Measurements from ENCODE around the gene ZSCAN32.

ZSCAN32 gene

DNA sequence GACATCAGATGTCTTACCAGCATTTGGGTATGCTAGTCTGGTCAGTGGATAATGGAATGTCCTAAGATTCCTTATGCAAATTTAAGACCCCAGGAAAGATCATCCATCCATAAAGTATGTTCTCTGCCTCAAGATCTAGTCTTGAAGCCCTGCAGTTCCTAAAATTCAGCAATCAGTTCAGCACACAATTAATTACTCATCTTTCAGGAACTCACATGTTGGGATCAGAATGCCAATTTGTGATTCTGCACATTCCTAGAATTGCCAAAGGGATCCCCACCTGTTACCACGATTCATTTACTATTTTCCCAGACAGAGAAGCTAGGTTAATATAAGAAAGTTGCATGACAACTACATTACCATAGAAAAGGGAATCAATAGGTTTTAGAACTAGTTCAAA lies 41.9 kb downstream of the ZSCAN32 start:
- H3K4me3 ChIP-seq (ENCODE audit: low read depth, low read length) = no peak overlapping the region

DNA sequence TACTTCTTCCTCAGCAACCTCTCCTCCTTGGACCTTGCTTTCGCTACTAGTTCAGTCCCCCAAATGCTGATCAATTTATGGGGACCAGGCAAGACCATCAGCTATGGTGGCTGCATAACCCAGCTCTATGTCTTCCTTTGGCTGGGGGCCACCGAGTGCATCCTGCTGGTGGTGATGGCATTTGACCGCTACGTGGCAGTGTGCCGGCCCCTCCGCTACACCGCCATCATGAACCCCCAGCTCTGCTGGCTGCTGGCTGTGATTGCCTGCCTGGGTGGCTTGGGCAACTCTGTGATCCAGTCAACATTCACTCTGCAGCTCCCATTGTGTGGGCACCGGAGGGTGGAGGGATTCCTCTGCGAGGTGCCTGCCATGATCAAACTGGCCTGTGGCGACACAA lies 44.7 kb downstream of the ZSCAN32 start:
- no peak overlapping the region for H3K4me3 ChIP-seq (ENCODE audit: low read depth, low read length)

DNA sequence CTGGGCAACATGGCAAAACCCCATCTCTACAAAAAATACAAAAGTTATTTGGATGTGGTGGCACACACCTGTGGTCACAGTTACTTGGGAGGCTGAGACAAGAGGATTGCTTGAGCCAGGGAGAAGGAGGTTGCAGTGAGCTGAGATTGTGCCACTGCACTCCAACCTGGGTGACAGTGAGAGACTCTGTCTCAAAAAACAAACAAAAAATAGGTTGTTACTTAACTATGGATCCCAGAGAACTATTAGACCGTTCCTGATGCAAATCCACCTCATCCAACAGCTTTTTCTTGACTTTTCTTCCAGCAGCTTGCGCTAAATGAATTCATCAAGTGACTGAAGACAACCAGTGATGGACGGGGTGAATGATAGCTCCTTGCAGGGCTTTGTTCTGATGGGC lies 45.2 kb downstream of the ZSCAN32 start, which contains the start of gene OR2C1:
Gene OR2C1, plus strand, starts transcription at position 301 of the 400 bp plus-strand sequence. Its CDS starts 52 bp downstream, at position 353.
- no peak within 1 kb of the TSS for H3K4me3 ChIP-seq (ENCODE audit: low read depth, low read length)

DNA sequence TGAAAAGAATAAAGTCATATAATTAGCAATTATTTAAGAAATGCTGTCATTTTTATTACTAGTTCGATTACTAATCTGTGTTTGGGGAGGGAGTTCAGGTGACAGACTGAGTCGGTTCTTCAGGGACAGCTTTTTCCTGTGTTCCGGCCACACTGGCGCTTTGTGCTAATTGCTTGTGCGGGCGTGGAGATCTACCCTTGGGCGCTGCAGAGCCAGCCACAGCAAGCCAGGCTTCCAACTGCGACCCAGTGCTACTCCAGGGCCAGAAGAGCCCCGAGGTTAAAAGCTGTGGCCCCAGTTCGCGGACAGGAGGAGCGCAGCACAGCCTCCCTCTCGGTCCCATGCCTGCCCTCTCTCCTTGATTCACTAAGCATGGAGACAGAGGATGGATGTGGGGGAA lies 51.6 kb downstream of the ZSCAN32 start:
- no peak overlapping the region for H3K4me3 ChIP-seq (ENCODE audit: low read depth, low read length)

DNA sequence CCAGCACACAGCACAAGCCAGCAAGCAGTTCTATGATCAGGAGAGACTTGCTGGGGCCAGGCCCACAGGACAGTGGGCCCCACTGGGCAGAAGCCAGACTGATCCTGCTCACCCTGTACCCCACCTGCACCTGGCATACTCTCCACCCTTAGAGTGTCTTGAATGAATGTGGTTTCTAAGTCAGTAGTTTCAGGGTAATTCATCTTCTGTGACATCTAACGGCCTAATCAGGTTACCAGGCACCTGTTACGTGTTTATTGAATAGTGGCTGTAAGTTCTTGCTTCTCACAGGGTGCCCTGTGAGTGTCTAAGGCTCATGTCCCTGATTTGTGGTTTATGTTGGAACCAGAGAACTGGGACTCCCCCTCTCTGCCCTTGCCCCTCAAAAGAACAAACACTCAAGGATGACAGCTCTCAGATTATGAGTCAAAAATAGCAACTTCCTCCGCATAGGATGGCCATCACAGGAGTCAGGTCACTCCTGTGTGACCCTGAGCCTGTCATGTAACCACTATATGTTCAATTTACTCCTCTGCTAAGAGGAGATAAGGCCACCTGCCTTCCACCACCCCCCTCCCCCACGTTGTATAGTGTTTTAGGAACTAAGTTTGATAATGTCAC lies 52.1 kb downstream of the ZSCAN32 start:
- H3K4me3 ChIP-seq (ENCODE audit: low read depth, low read length) = no peak overlapping the region

DNA sequence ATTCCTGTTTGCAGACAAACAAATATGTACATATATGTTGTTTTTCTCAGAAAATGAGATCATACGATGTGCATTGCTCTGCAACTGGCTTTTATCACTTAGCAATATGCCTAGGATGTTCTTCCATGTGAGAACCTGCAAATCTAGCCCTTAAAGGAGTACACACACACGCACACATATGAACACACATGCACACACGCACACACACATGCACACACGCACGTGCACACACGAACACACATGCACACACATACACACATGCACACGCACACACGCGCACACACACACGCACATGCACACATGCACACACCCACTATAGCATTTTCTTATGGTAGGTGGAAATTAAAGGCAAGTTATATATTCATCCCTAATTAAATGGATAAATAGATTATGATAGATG lies 53.2 kb downstream of the ZSCAN32 start:
- no peak overlapping the region for H3K4me3 ChIP-seq (ENCODE audit: low read depth, low read length)

DNA sequence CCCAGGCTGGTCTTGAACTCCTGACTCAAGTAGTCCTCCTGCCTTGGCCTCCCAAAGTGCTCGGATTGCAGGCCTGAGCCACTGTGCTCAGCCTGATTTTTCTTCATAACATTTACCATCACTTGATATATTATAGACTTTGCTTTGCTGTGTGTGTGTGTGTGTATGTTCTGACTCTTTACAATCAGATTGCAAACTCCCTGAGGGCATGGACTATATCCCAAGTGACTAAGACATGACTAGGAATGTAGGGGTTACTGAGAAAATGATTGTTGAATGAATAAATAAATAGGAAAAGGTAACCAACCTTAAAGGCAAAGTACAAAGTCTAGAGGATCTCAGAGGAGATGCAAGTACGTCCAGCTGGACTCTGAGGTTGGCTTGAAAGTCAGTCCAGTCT lies 54.8 kb downstream of the ZSCAN32 start:
- no peak overlapping the region for H3K4me3 ChIP-seq (ENCODE audit: low read depth, low read length)
